OCI-LY1 (cell line): ENCODE measurements around the gene COL20A1.

Experiments used
- H2AFZ ChIP-seq: fragments of 200-600 bp; sonication (generic), shearing (Covaris generic); 2 replicates; pipeline ENCODE4 v1.6.0; 2014; ENCODE audit warnings: antibody characterized with exemption, mild to moderate bottlenecking, low read length
- H3F3A ChIP-seq: fragments of 200-600 bp; sonication (generic), shearing (Covaris generic); 2 replicates; pipeline ENCODE4 v1.6.0; 2014; ENCODE audit warnings: mild to moderate bottlenecking, antibody characterized with exemption, low read length, moderate library complexity; ENCODE audit not compliant: insufficient read depth
- H3K27ac ChIP-seq: fragments of 200-600 bp; sonication (generic); 2 replicates; pipeline ENCODE4 v1.5.1; 2014; ENCODE audit warnings: low read length, mixed run types, mild to moderate bottlenecking, low read depth; ENCODE audit not compliant: poor library complexity, severe bottlenecking
- H3K27me3 ChIP-seq: fragments of 200-600 bp; sonication (generic); 2 replicates; pipeline ENCODE4 v1.6.0; 2014; ENCODE audit warnings: antibody characterized with exemption, mild to moderate bottlenecking, low read length, moderate library complexity; ENCODE audit not compliant: insufficient read depth
- H3K36me3 ChIP-seq: fragments of 200-600 bp; sonication (generic); 2 replicates; pipeline ENCODE4 v1.6.1; 2014; ENCODE audit warnings: mild to moderate bottlenecking, antibody characterized with exemption, low read length, moderate library complexity, mixed read lengths; ENCODE audit not compliant: insufficient read depth
- H3K4me1 ChIP-seq: fragments of 200-600 bp; sonication (generic); 2 replicates; pipeline ENCODE4 v1.5.1; 2014; ENCODE audit warnings: mild to moderate bottlenecking, low read length, moderate library complexity; ENCODE audit not compliant: insufficient read depth, severe bottlenecking
- H3K4me2 ChIP-seq: fragments of 200-600 bp; sonication (generic), shearing (Covaris generic); 2 replicates; pipeline ENCODE4 v1.6.1; 2014; ENCODE audit warnings: low read length
- H3K4me3 ChIP-seq: fragments of 200-600 bp; sonication (generic); 2 replicates; pipeline ENCODE4 v1.5.1; 2014; ENCODE audit warnings: low read length, low read depth, mild to moderate bottlenecking, mixed read lengths; ENCODE audit not compliant: poor library complexity, severe bottlenecking
- H3K79me2 ChIP-seq: fragments of 200-600 bp; shearing (Covaris generic); 2 replicates; pipeline ENCODE4 v1.6.1; 2016; ENCODE audit warnings: mixed run types, low read length, mixed read lengths; ENCODE audit not compliant: insufficient read depth
- H3K9ac ChIP-seq: fragments of 200-600 bp; sonication (generic), shearing (Covaris generic); 2 replicates; pipeline ENCODE4 v1.6.1; 2014; ENCODE audit warnings: mild to moderate bottlenecking, low read length, mixed read lengths
- H3K9me2 ChIP-seq: fragments of 200-600 bp; sonication (generic), shearing (Covaris generic); 2 replicates; pipeline ENCODE4 v1.6.1; 2014; ENCODE audit warnings: low read depth, mild to moderate bottlenecking, low read length, mixed read lengths
- H3K9me3 ChIP-seq: fragments of 200-600 bp; shearing (Covaris generic); 2 replicates; pipeline ENCODE4 v1.6.1; 2014; ENCODE audit warnings: low read length, mixed read lengths
- H4K20me1 ChIP-seq: fragments of 200-600 bp; sonication (generic), shearing (Covaris generic); 2 replicates; pipeline ENCODE4 v1.6.0; 2016; ENCODE audit warnings: mild to moderate bottlenecking, low read length; ENCODE audit not compliant: insufficient read depth
- EZH2 ChIP-seq: fragments of 200-600 bp; sonication (generic), shearing (Covaris generic); IDR thresholded peaks from 2 replicates; pipeline ENCODE4 v1.8.0; 2017; ENCODE audit warnings: borderline replicate concordance, mixed run types, mild to moderate bottlenecking, antibody characterized with exemption, low read length, moderate library complexity, mixed read lengths
- TF ChIP-seq, protein P1 (sequence below): fragments of 200-600 bp; sonication (generic), shearing (Covaris generic); IDR thresholded peaks from 2 replicates; pipeline ENCODE4 v1.5.1; 2017; ENCODE audit warnings: mild to moderate bottlenecking, antibody characterized with exemption, low read length, moderate library complexity, mixed read lengths

COL20A1 gene

GRCh38 chr20:63315240-63315689, 22.3 kb downstream of the COL20A1 start:
- Histone ChIP-seq H3K36me3 (no peaks in the 10 kb centered on the region), H3F3A (no peaks in the 10 kb centered on the region), H3K4me2 (no peak overlapping the region), H3K9ac (no peak overlapping the region), H3K9me3 (no peaks in the 10 kb centered on the region), H4K20me1 (no peaks in the 10 kb centered on the region), H3K27ac (no peak overlapping the region), H3K9me2 (no peaks in the 10 kb centered on the region), H2AFZ (no peak overlapping the region), H3K4me1 (no peaks in the 10 kb centered on the region), H3K79me2 (no peaks in the 10 kb centered on the region), H3K4me3 (no peak overlapping the region), H3K27me3 (no peaks in the 10 kb centered on the region; the same call in 1 of the 2 replicates)
- no peak for TF ChIP-seq EZH2
- TF ChIP-seq, protein P1, sequence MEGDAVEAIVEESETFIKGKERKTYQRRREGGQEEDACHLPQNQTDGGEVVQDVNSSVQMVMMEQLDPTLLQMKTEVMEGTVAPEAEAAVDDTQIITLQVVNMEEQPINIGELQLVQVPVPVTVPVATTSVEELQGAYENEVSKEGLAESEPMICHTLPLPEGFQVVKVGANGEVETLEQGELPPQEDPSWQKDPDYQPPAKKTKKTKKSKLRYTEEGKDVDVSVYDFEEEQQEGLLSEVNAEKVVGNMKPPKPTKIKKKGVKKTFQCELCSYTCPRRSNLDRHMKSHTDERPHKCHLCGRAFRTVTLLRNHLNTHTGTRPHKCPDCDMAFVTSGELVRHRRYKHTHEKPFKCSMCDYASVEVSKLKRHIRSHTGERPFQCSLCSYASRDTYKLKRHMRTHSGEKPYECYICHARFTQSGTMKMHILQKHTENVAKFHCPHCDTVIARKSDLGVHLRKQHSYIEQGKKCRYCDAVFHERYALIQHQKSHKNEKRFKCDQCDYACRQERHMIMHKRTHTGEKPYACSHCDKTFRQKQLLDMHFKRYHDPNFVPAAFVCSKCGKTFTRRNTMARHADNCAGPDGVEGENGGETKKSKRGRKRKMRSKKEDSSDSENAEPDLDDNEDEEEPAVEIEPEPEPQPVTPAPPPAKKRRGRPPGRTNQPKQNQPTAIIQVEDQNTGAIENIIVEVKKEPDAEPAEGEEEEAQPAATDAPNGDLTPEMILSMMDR: no peak

- Histone ChIP-seq H3K9ac (no peak overlapping the region), H2AFZ (no peak overlapping the region), H4K20me1 (no peaks in the 10 kb centered on the region), H3K4me3 (no peak overlapping the region), H3K79me2 (no peaks in the 10 kb centered on the region), H3K27me3 (no peaks in the 10 kb centered on the region; the same call in 1 of the 2 replicates), H3K9me2 (no peaks in the 10 kb centered on the region), H3K36me3 (no peaks in the 10 kb centered on the region), H3F3A (no peaks in the 10 kb centered on the region), H3K4me1 (no peaks in the 10 kb centered on the region), H3K27ac (no peak overlapping the region), H3K4me2 (no peak overlapping the region), H3K9me3 (no peaks in the 10 kb centered on the region)
- no peak for TF ChIP-seq EZH2
- TF ChIP-seq, protein P1: no peak
Observed at GRCh38 chr20:63315731-63316491, 22.9 kb downstream of the COL20A1 start.

- no peak overlapping the region for H3K9ac ChIP-seq
- H3K79me2 ChIP-seq: no peaks in the 10 kb centered on the region
- TF ChIP-seq EZH2: no peak
- TF ChIP-seq, protein P1: no peak
- H3K9me2 ChIP-seq: no peaks in the 10 kb centered on the region
- H3K4me3 ChIP-seq: no peak overlapping the region
- no peaks in the 10 kb centered on the region for H3F3A ChIP-seq
- no peaks in the 10 kb centered on the region for H3K36me3 ChIP-seq
- H3K4me1 ChIP-seq: no peaks in the 10 kb centered on the region
- no peaks in the 10 kb centered on the region for H4K20me1 ChIP-seq
- H3K9me3 ChIP-seq: no peaks in the 10 kb centered on the region
- no peaks in the 10 kb centered on the region; the same call in 1 of the 2 replicates for H3K27me3 ChIP-seq
- H3K27ac ChIP-seq: no peak overlapping the region
- H3K4me2 ChIP-seq: no peak overlapping the region
- no peak overlapping the region for H2AFZ ChIP-seq
Observed at GRCh38 chr20:63316502-63316921, 23.5 kb downstream of the COL20A1 start.
